Gastroesophageal sphincter (tissue), 3 donors: ENCODE data around the gene CREB1.

ENCODE experiments used
- EP300 ChIP-seq: sonication (generic); formaldehyde crosslinking; IDR thresholded peaks from one replicate; pipeline ENCODE4 v1.6.1; 2017; ENCODE audit warnings: antibody characterized with exemption, mild to moderate bottlenecking
- POLR2AphosphoS5 ChIP-seq: sonication (generic); formaldehyde crosslinking; IDR thresholded peaks from one replicate; pipeline ENCODE4 v1.6.1; 2017; ENCODE audit warnings: antibody characterized with exemption
- TF ChIP-seq, protein P1 (sequence below), 4 experiments: fragments of 200-600 bp in 2 of 4; fragments of 450-650 bp in 2 of 4; sonication (generic) in 1 of 4; IDR thresholded peaks; one replicate each; pipeline ENCODE4 v1.5.1; 2017 to 2019; ENCODE audit warnings: antibody characterized with exemption in 4 of 4, mild to moderate bottlenecking in 2 of 4, moderate library complexity in 2 of 4

DNA sequence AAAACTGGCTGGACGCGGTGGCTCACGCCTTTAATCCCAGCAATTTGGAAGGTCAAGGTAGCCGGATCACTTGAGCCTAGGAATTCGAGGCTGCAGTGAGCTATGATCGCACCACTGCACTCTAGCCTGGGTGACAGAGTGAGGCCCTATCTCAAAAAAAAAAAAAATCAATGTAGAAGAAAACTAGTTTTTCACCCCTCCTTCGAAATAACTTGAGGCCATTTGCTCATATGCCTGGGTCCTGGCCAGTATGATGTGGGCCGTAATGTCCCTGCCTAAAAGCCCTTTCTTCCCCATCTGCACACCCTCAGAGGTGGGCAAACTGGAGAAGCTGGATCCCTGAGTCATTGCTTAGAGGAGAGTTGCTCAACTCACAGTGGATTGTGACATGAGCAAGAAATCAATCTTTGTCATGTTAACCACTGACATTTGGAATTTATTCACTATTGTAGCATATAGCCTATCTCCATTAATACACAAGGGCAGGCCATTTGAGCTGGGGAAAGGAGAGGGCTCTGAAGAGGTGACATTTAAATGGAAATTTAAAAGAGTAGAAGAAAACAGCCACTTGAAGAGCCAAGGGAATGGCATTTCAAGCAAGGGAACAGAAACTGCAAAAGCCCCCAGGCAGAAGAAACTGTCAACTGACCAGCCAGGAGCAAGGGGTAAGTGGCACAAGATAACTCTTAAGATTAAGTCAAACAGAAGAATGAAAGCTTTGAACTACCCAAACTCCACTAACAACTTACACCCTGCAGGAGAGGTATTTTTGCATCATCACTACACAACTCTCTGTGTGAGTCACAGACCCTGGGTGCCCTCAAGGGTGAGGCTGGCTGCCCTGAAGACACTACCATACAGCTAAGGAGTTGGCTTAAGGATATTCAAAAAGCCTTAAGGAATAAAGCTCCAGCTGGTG lies 103.1 kb downstream of the CREB1 start:
- TF ChIP-seq, protein P1, sequence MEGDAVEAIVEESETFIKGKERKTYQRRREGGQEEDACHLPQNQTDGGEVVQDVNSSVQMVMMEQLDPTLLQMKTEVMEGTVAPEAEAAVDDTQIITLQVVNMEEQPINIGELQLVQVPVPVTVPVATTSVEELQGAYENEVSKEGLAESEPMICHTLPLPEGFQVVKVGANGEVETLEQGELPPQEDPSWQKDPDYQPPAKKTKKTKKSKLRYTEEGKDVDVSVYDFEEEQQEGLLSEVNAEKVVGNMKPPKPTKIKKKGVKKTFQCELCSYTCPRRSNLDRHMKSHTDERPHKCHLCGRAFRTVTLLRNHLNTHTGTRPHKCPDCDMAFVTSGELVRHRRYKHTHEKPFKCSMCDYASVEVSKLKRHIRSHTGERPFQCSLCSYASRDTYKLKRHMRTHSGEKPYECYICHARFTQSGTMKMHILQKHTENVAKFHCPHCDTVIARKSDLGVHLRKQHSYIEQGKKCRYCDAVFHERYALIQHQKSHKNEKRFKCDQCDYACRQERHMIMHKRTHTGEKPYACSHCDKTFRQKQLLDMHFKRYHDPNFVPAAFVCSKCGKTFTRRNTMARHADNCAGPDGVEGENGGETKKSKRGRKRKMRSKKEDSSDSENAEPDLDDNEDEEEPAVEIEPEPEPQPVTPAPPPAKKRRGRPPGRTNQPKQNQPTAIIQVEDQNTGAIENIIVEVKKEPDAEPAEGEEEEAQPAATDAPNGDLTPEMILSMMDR (IDR thresholded peaks at IDR 0.05), result no peak
- no peak for TF ChIP-seq EP300
- no peak for TF ChIP-seq POLR2AphosphoS5
